ENCODE measurements around the gene NPDC1.
A peak's percentile ranks its signal among the peaks of the same experiment; 100 is the strongest.
"Not testable (repeated sequence)": the region's sequence is repeated elsewhere in the genome, so short reads cannot be mapped to it uniquely, and the experiment has no call there.

NPDC1 gene

DNA sequence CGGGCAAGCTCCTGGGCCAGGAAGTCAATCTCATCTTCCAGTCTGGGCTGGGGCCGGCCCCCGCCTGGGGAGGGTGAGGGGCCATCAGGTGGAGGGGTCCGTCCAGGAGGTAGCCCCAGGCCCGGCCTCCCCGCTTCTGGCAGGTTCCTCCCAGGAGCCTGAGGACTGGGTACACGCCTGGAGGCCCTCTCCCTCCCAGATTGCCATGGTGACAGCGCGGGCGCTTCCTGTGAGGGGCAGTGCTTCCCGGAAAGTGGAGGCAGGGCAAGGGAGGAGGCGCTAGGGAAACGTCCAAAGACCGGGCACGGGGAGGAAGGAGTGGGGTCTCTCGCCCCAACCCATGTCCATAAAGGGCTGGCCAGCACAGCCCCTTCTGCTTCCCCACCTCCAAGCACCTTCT, 4.9 kb downstream of the NPDC1 start:
- no peak for DNase-seq (ENCODE audit: low read depth in 4 of 4, low spot score in 1 of 4)

DNA sequence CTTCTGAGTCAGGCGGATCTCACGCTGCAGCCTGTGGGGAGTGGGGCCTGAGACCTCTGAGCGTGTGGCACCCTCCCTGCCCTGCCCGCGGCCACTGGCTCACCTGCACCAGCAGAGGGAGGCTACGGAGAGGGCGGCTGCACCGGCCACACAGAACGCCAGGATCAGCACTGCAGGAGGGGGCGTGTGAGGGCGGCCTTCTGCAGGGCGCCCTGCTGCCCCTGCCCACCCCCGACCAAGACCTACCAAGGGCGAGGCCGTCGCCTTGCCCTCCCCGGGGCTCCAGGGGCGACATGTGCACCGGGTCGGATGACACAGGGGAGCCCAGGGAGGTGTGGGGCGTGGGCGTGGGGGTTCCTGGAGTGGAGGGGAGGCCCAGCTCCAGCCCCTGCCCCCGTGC, 5.4 kb downstream of the NPDC1 start:
- DNase-seq (ENCODE audit: low read depth in 4 of 4, low spot score in 1 of 4), result no peak

DNA sequence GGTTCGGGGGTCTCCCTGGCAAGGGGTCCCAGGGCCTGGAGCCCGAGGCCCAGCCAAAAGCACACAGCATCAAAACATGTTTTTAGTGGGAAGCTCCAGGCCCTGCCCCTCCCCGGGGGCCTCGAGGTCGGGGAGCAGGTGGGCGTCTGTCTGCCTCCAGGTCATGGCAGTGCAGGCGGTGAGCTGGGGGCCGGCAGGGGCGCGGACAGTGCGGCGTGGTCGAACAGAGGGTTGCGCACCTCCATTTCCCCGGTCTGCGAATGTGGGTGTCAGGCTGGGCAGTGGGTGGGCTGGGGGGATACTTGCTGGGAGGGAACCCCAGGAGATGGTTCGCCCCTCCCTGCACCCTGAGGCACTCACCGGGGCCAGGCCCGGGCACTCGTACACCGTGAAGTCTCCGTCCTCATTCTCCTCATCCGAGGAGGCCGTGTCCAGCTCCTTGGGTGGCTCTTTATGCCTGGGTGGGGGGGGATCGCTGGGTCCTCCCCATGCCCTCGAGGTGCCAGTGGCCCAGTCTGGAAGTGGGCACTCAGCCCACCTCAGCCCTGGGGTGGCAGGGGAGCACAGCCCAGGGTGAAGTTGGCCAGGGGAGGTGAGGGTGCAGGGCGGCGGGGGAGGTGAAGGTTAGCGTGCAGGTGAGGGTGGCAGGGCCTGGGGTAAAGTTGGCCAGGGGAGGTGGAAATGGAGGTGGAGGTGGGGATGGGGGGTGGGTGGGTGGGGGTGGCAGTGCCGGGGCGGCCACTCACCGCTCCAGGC, 6.2 kb downstream of the NPDC1 start:
- no peak for DNase-seq (ENCODE audit: low read depth in 4 of 4, low spot score in 1 of 4)

DNA sequence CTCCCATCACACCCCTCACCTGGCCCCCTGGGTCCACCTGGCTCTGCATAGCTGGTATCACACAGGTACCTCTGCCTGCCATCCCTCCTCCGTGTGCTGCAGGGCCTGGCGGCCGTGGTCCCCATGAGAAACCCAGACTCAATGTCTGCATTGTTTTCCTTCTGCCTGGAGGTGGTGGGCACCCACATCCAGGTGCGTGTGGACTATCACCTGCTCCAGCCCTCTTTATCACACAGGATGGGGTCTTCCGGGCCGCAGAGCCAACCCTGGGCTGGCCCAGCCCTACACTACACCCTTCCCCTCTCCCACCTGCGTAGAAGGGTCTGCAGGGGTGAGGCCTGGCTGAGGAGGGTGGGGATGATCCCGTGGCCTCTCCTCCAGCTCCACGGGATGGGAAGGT, 7.1 kb downstream of the NPDC1 start:
- no peak for DNase-seq (ENCODE audit: low read depth in 4 of 4, low spot score in 1 of 4)

DNA sequence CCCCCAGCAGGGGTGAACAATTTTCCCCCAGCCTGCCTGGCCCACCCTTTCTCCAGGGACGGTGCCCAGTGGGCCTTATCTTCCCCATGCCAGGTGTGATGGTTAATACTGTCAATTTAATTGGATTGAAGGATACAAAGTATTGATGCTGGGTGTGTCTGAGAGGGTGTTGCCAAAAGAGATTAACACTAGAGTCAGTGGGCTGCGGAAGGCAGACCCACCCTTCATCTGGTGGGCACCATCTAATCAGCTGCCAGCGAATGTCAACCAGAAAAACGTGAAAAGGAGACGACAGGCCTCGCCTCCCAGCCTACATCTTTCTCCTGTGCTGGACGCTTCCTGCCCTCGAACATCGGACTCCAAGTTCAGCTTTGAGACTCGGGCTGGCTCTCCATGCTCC, 8.5 kb downstream of the NPDC1 start:
- no peak for DNase-seq (ENCODE audit: low read depth in 4 of 4, low spot score in 1 of 4)

DNA sequence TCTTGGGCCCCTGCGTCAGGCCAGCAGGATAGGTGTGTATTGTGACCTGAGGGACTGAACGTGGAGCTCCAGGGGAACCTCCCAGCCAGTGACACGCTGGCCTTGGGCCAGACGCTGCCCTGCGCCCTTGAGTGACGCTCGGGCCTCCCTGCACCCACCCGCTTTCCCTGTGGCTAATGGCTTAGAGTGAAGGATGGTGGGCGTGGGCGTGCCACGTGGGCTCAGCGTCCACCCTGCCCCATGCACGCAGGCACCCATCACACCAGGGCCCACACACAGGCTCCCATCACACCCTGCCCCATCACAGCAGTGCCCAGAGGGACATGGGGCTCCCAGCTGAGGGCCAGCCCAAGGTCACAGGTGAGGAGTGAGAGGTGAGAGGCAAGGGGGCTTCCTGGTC, 8.9 kb downstream of the NPDC1 start:
- DNase-seq (ENCODE audit: low read depth in 4 of 4, low spot score in 1 of 4), result no peak

DNA sequence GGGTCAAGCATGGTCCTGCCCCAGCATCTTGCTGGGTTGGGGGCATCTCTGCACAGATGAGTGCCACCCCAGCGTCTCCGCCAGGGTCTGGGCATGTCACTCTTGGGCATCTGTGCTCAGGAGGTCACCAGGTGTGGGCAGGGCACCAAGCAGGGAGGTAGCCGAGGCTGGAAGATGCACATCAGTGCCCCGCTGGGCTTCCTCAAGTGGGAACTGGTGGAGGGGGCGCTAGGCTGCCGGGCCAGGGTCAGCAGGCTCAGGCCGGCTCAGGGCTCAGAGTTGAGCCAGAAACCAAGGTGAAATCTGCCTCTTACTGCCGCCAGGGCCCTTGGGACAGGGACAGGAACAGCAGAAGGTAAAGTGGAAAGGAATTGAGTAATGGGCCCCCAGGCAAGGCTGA, 10.0 kb downstream of the NPDC1 start:
- DNase-seq (ENCODE audit: low read depth in 4 of 4, low spot score in 1 of 4), result no peak

DNA sequence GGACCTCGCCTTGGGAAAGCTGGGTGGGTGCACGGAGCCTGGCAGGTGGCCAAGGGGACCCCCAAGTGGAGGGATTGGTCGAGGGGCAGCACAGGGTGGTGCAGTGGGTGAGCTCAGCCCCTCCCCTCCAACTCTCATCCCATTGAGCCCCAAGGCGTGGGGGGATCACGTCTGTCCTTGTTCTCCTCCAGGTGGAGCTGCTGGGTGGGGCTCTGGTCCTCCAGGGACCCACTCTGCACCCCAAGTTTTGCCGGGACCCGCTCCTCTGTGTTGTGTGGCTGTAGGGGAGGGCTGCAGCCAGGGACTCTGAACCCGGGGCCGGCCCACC, 10.5 kb downstream of the NPDC1 start:
- no peak for DNase-seq (ENCODE audit: low read depth in 4 of 4, low spot score in 1 of 4)

DNA sequence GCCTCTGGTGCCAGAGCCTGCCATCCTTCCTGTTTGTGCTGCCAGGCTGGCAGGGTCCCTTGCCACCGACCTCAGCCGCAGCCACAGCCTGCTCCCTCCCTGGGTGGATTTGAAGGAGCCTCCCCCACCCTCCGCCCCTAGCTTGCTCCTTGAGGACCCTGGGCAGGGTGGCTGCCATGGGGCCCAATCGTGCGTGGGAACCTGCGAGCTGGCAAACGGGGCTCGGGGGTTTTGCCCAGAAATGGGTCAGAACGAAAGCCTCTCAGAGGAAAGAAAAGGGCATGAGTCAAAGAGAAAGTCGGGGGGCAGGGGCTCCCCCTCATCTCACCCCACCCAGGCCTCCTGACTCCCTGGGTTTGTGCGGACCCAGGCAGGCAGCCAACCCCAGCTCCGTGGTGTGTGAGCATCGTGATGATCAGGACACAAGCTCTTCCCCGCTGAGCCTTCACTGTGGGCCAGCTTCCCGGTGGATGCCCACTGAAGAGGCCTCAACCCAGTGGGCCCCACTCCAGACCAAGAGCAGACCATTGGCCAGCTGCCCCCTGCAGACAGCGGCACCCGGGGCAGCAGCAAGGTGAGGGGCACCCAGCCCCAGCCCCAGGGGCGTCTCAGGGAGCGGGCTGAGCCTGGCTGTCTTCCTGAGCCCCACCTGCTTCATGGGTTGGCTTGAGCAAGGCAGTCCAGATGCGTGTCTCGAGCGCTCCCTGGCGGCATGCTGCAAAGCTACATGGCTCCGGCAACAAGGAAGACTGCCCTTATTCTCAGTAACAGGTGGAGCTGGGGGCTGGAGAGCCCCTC, 11.1 kb downstream of the NPDC1 start:
- peak; percentile 71 to 84 (median 78) for DNase-seq (ENCODE audit: low read depth in 4 of 4, low spot score in 1 of 4)

DNA sequence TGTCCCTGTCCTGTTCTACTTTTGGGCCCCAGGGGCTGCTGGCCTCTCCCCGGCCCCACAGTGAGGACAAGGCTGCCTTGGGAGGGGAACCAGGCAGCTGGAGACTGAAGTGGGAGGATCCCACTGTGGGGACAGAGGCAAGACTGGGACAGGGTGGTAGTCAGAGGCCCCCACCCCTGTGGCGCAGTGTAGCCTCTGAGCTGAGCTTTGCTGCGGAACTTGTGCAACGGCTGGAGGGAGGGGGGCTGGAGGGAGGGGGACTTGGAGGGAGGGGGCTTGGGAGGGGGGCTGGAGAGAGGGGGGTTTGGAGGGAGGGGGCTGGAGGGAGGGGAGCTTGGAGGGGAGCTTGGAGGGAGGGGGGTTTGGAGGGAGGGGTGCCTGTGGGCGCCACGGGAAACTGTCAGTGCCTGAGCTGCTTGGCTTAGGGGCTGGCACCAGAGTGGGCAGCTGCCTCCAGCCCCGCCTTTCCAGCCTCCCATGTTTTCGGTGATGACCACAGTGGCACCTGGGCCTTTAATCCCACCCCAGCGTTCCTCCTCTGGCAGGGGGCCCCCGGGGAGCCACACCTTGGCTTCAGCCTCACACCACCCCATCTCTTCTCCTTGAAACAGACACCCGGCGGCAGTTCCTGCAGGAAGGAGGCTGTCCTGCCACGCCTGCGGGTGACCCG, 11.8 kb downstream of the NPDC1 start:
- no peak for DNase-seq (ENCODE audit: low read depth in 4 of 4, low spot score in 1 of 4)

DNA sequence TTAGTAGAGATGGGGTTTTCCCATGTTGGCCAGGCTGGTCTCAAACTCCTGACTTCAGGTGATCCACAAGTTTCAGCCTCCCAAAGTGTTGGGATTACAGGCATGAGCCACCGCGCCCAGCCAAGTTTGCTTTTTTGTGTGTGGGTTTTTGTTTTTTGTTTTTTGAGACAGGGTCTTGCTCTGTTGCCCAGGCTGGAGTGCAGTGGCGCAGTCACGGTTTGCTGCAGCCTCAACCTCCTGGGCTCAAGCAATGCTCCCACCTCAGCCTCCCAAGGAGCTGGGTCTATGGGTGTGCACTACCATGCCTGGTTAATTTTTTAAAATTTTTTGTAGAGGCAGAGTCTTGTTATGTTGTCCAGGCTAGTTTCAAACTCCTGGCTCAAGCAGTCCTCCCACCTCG, 12.5 kb downstream of the NPDC1 start:
- DNase-seq (ENCODE audit: low read depth in 4 of 4, low spot score in 1 of 4), result not testable (repeated sequence)

DNA sequence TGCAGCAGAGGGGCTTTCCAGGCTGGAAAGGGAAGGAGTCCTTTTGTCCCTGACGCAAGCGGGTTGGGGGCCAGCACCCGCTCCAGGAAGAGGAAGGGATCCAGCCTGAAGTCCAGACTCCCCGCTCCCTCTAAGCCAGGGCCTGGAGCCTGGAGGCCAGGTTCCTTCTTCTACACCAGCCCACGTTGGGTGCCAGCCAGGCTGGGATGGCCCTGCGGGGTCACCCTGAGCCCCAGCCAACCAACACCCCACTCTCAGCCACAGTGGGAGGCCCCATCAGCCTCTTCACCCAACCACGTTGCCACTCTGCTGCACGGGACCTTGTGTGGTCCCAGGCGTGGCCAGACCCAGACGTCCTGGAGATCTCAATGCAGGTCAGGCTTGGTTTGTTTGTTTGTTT, 13.1 kb downstream of the NPDC1 start:
- DNase-seq (ENCODE audit: low read depth in 4 of 4, low spot score in 1 of 4), result no peak

DNA sequence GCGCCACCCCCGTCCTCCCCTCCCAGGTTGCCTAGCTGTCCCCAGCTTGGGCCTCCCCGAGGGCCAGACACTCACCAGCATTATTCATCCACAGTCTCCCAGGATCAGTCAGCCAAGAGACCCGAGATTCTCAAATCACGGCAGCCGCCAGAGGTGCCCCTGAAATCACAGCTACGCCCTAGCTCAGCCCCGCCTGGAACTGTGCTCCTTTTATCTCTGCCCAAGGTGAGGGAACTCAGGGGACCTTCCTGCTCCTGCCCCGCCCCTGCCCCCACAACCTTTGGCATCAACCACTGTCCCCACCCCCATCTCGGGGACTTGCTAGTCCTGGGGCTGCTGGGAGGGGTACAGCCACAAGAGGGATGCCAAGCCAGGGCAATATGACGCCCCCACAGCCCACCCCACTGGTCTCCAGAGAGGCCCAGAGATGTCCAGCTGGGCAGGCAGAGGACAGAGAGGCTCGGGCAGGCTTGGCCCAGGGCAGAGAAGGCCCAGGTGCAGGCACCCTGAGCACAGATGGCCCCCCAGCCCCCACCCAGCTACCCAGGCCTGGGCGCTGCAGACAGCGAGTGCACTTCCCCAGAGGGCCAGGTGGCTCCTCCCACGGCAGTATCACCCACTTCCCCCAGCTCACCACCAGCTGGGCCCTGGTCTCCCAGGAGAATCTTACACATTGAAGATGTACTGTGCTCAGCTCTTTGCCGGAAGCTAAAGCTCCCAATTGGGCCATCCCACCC, 13.9 kb downstream of the NPDC1 start, which contains the start of gene FUT7:
TSS of gene FUT7 (minus strand) at position 185 of the 737 bp plus-strand sequence. CDS start at position 88, 97 bp downstream.
- DNase-seq (ENCODE audit: low read depth in 4 of 4, low spot score in 1 of 4), result no peak

DNA sequence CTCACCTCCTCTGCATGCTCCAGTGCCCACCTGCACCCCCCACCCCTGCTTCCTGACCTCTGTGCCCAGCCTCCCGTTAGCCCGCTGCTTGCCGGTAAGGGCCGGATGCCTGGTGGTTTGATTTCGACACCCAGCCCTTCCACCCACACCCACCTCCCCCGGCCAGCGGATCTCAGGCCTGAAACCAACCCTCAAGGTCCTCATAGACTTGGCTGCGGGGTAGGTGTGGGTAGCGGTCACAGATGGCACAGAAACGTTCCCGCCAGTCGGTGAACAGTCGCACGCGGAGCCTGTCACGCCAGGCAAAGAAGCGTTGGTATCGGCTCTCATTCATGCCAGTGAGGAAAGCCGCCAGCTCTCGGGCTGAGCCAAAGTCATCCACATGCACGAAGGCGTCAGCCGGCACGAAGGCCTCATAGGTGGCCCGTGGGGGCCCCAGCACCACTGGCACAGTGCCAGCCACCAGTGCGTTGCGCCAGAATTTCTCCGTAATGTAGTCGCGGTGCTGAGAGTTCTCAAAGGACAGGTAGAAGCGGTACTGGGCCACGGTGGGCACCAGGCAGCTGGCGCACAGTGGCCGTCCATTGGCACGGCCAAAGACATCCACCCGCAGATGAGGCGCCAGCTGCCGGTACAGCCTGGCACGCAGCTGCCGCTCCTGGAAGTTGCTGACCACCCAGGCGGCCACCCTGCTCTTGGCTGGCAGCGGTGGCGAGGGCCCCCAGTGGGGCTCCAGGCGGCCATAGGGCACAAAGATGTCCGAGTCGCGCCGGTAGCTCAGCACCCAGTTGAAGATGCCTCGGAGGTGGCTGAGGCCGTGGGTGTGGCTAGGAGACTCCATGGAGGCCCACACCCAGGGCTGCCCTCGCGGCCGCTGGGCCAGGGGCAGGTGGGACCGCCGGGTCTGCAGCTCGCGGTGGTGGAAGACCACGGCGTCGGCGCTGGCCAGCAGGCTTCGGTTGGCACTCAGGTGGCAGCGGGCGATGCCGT, 15.1 kb downstream of the NPDC1 start:
- peak in 1 of 4 experiments; percentile 33 for DNase-seq (ENCODE audit: low read depth in 4 of 4, low spot score in 1 of 4)

DNA sequence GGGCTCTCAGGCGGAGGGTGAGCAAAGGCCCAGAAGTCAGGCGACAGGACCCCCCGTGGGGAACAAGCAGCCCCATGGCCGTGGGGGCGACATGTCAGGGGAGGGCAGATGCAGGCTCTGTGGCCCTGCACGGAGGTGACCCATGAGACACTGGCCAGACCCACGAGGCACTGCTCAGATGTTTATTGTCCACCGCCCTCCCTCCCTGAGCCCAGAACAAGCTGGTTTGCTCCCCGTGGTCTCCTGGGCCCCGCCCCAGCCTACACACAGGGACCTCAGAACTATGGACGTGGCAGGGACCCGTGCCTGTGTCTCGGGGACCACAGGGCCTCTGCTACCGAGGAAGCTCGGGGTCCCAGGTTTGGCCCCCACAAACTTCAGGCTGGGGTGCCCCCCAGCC, 16.0 kb downstream of the NPDC1 start:
- no peak for DNase-seq (ENCODE audit: low read depth in 4 of 4, low spot score in 1 of 4)

DNA sequence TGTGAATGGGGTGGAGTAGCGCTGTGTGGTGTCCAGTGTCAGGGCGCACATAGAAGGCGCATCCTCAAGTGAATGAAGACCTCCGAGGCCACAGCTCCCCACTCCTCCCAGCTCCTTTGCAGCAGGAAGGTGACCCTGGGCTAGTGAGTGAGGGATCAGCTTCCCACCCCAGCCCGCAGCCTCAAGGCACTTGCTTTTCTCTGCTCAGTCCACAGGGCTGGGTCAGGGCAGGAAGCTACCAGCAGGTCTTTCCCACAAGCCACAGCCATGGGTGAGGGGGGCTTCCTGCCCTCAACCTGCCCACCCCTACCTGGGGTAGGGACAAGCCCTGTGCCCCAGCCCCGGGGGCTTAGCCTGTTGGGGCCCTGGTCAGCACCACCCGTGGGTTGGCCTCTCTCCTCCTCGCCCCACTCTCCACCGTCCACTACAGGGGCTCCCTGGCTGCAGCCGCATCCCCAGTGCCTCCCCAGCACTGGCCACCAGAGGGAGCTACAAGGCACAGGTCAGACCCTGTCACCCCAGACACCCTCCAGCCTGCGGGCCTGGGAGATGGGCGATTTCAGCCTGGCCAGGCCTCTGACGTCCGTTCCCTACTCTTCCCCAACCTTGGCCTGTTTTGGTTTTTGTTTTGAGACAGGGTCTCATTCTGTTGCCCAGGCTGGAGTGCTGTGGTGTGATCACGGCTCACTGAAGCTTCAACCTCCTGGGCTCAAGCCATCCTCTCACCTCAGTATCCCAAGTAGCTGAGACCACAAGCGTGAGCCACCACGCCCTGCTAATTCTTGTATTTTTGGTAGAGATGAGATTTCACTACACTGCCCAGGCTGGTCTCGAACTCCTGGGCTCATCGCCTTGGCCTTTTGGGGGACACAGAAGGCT, 16.7 kb downstream of the NPDC1 start:
- peak; percentile 55 to 68 (median 62) for DNase-seq (ENCODE audit: low read depth in 4 of 4, low spot score in 1 of 4)

DNA sequence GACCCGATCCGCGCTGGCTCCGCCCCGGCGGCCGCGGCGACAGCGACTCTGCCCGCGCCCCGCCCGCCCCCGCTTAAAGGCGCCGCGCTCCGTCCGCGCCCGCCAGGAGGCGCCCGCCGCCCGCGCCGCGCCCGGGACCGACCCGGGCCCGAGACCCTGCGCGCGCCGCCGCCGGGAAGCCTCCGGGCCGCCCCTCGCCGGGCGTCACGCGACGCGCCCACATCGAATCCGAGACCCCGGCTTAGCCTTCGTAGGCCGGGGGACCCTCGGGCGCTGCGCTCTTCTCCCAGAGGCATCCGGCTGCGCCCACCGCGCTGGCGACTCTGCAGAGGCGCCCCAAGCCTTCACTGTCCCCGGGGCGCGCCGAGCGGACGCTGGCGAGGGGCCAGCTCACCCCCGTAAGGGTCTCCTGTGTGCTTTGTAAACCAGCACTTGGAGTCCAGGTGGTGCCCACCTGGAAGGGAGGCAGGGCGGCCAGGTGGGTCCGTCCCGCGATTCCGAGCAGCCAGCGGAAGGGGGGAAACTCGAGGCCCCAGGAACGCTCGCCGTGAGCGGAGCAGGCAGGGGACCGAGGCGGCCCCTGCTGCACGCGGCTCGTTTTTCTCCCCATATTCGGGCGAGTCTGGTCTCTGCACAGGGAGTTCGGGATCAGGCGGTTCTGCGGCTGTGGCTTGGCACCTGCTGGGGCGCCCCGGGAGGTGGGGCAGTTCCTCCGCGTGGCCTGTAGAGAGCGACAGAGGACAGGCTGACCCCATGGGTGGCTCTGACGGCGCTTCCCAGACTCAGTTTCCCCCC, 17.5 kb downstream of the NPDC1 start:
- peak in 2 of 4 experiments; percentile 44 to 54 for DNase-seq (ENCODE audit: low read depth in 4 of 4, low spot score in 1 of 4)
